ENCODE measurements around the gene UNC13C.

- TF ChIP-seq CTCF (IDR thresholded peaks at IDR 0.05; ENCODE audit: poor library complexity) (no peak), EZH2phosphoT487 (IDR thresholded peaks at IDR 0.05; ENCODE audit: low read depth, severe bottlenecking, unreplicated experiment) (no peak), EZH2 (IDR thresholded peaks at IDR 0.05; ENCODE audit: borderline replicate concordance) (no peak)
These were observed 597.3 kb downstream of the UNC13C start for GRCh38 chr15:54575586-54575985.
